GM23338 (cell line): ENCODE results near the gene ZNF853. TPM values are rescaled to one million over a fixed set of nuclear protein-coding genes. Genes with fewer than 3 reads are reported as not detected.

Source experiments
- ATAC-seq: fragments of 200-7000 bp; cut with Tn5 transposase; 3 replicates; pipeline ENCODE4 v1.9.1; 2020
- DNase-seq: peaks from one replicate; pipeline ENCODE4 v3.0.0-alpha.2; 2015; ENCODE audit warnings: low spot score
- H2AFZ ChIP-seq: fragments of 200-600 bp; sonication (generic); 2 replicates; pipeline ENCODE4 v1.8.0; 2016; ENCODE audit warnings: antibody characterized with exemption, mild to moderate bottlenecking, moderate library complexity
- H3F3A ChIP-seq: fragments of 200-600 bp; sonication (generic); replicated peaks from 2 replicates; pipeline ENCODE4 v1.8.0; 2017; ENCODE audit warnings: antibody characterized with exemption, mixed run types, low read depth
- H3K27ac ChIP-seq: fragments of 200-600 bp; sonication (generic); 2 replicates; pipeline ENCODE4 v1.6.1; 2016; ENCODE audit warnings: low read depth
- H3K27me3 ChIP-seq: fragments of 200-600 bp; sonication (generic); 2 replicates; pipeline ENCODE4 v1.8.0; 2016; ENCODE audit warnings: mild to moderate bottlenecking, mixed run types, moderate library complexity; ENCODE audit not compliant: insufficient read depth
- H3K36me3 ChIP-seq: fragments of 200-600 bp; sonication (generic); 2 replicates; pipeline ENCODE4 v1.8.0; 2016; ENCODE audit warnings: mild to moderate bottlenecking; ENCODE audit not compliant: insufficient read depth
- H3K4me1 ChIP-seq: fragments of 200-600 bp; sonication (generic); 2 replicates; pipeline ENCODE4 v1.8.0; 2016; ENCODE audit warnings: mild to moderate bottlenecking, moderate library complexity; ENCODE audit not compliant: insufficient read depth
- H3K4me2 ChIP-seq: fragments of 200-600 bp; sonication (generic); 2 replicates; pipeline ENCODE4 v1.7.1; 2017; ENCODE audit warnings: mixed run types
- H3K4me3 ChIP-seq: fragments of 200-600 bp; sonication (generic); 2 replicates; pipeline ENCODE4 v1.6.1; 2016; ENCODE audit warnings: mixed run types
- H3K79me2 ChIP-seq: fragments of 200-600 bp; sonication (generic); replicated peaks from 2 replicates; pipeline ENCODE4 v1.8.0; 2017; ENCODE audit warnings: mild to moderate bottlenecking; ENCODE audit not compliant: insufficient read depth
- H3K9me2 ChIP-seq: fragments of 200-600 bp; sonication (generic); 2 replicates; pipeline ENCODE4 v1.8.0; 2017; ENCODE audit not compliant: insufficient read depth
- H4K20me1 ChIP-seq: fragments of 200-600 bp; sonication (generic); replicated peaks from 2 replicates; pipeline ENCODE4 v1.8.0; 2017; ENCODE audit warnings: mild to moderate bottlenecking; ENCODE audit not compliant: insufficient read depth
- H3K27ac Mint-ChIP-seq: 2 replicates; pipeline ENCODE4 v1.8.0; 2020; ENCODE audit warnings: inconsistent platforms, mild to moderate bottlenecking, moderate library complexity, mixed read lengths
- H3K27me3 Mint-ChIP-seq: 3 replicates; pipeline ENCODE4 v1.8.0; 2022; ENCODE audit warnings: low read depth, mild to moderate bottlenecking, moderate library complexity, mixed read lengths, inconsistent platforms; ENCODE audit not compliant: insufficient read depth, poor library complexity
- H3K36me3 Mint-ChIP-seq: 3 replicates; pipeline ENCODE4 v1.8.0; 2021; ENCODE audit warnings: low read depth, mild to moderate bottlenecking, inconsistent platforms, moderate library complexity, mixed read lengths
- H3K4me1 Mint-ChIP-seq: 3 replicates; pipeline ENCODE4 v1.8.0; 2020; ENCODE audit warnings: mild to moderate bottlenecking, inconsistent platforms, mixed read lengths
- H3K4me3 Mint-ChIP-seq: 3 replicates; pipeline ENCODE4 v1.8.0; 2021; ENCODE audit warnings: moderate library complexity, mild to moderate bottlenecking, inconsistent platforms, mixed read lengths
- H3K9me3 Mint-ChIP-seq: 3 replicates; pipeline ENCODE4 v1.8.0; 2020; ENCODE audit warnings: moderate library complexity, mild to moderate bottlenecking, inconsistent platforms, mixed read lengths
- CREB1 ChIP-seq: fragments of 250-450 bp; sonication (Bioruptor Pico); IDR thresholded peaks from 2 replicates; pipeline ENCODE4 v1.5.0; 2020; ENCODE audit warnings: low read depth, mild to moderate bottlenecking, moderate library complexity
- EZH2 ChIP-seq: fragments of 200-600 bp; sonication (generic); IDR thresholded peaks from one replicate; pipeline ENCODE4 v1.8.0; 2017; ENCODE audit warnings: antibody characterized with exemption, mild to moderate bottlenecking, low read depth; ENCODE audit not compliant: unreplicated experiment
- EZH2phosphoT487 ChIP-seq: fragments of 200-600 bp; sonication (generic); IDR thresholded peaks from one replicate; pipeline ENCODE4 v1.8.1; 2018; ENCODE audit warnings: antibody characterized with exemption; ENCODE audit not compliant: unreplicated experiment
- JUNB ChIP-seq: IDR thresholded peaks from one replicate; pipeline ENCODE4 v1.6.1; 2016; ENCODE audit warnings: antibody characterized with exemption; ENCODE audit not compliant: unreplicated experiment
- NANOG ChIP-seq: IDR thresholded peaks from 2 replicates; pipeline ENCODE4 v1.6.1; 2016; ENCODE audit warnings: antibody characterized with exemption, borderline replicate concordance
- POLR2AphosphoS5 ChIP-seq: IDR thresholded peaks from 2 replicates; pipeline ENCODE4 v1.6.1; 2016; ENCODE audit warnings: antibody characterized with exemption, low read depth
- STAT1 ChIP-seq: IDR thresholded peaks from one replicate; pipeline ENCODE4 v1.6.1; 2016; ENCODE audit warnings: antibody characterized with exemption; ENCODE audit not compliant: unreplicated experiment
- ZNF114 ChIP-seq: fragments of 250-450 bp; sonication (Bioruptor Pico); IDR thresholded peaks from 2 replicates; pipeline ENCODE4 v1.5.0; 2020; ENCODE audit warnings: mild to moderate bottlenecking, moderate library complexity
- ZNF331 ChIP-seq: fragments of 250-450 bp; sonication (Bioruptor Pico); IDR thresholded peaks from 2 replicates; pipeline ENCODE4 v1.5.0; 2020; ENCODE audit warnings: low read depth, mild to moderate bottlenecking, moderate library complexity
- polyA plus RNA-seq: library from polyadenylated mRNA; unstranded; fragments of >200 nt; fragmentation: Nextera tagmentation; extraction: Ambion mirVana; gene quantifications from 2 replicates; pipeline ENCODE4 v1.2.1, GENCODE V29; 2016
- total RNA-seq: library from RNA; depleted of rRNA; stranded (reverse); fragments of >200 nt; shearing (Covaris generic); gene quantifications from 2 replicates; pipeline ENCODE4 v1.2.3, GENCODE V29; 2014
- TF ChIP-seq, protein P1 (sequence below), 2 experiments: fragments of 200-600 bp in 1 of 2; sonication (generic) in 1 of 2; conservative IDR thresholded peaks; 2 replicates each; pipeline versions ENCODE4 v1.5.1 to v1.6.1; 2016 to 2017; ENCODE audit warnings: antibody characterized with exemption in 2 of 2, low read depth in 2 of 2, mild to moderate bottlenecking in 2 of 2, moderate library complexity in 1 of 2
- TF ChIP-seq, protein P2 (sequence below): fragments of 250-450 bp; sonication (Bioruptor Pico); IDR thresholded peaks from 2 replicates; pipeline ENCODE4 v1.5.0; 2020; ENCODE audit warnings: mild to moderate bottlenecking, moderate library complexity
- TF ChIP-seq, protein P3 (sequence below): IDR thresholded peaks from one replicate; pipeline ENCODE4 v1.6.1; 2018; ENCODE audit warnings: antibody characterized with exemption; ENCODE audit not compliant: unreplicated experiment
- TF ChIP-seq, protein P4 (sequence below): IDR thresholded peaks from 2 replicates; pipeline ENCODE4 v1.6.1; 2016; ENCODE audit warnings: antibody characterized with exemption

The ZNF853 gene
- total and polyA plus RNA-seq, 2 experiments from 2014 or later: 0.32 to 8.9 TPM

GRCh38 chr7:6654113-6654841 is 38.9 kb downstream of the ZNF853 start:
- Histone ChIP-seq H3K27ac (no peak overlapping the region), H3K9me2 (no peaks in the 10 kb centered on the region), H3K27me3 (no peaks in the 10 kb centered on the region), H2AFZ (no peak overlapping the region), H3K4me2 (no peak overlapping the region), H3F3A (no peaks in the 10 kb centered on the region), H3K79me2 (no peaks in the 10 kb centered on the region), H3K36me3 (no peaks in the 10 kb centered on the region), H3K4me3 (no peak overlapping the region), H4K20me1 (no peaks in the 10 kb centered on the region; the same call in 1 of the 2 replicates), H3K4me1 (peaks cover 7% of the 10 kb centered on the region; the same call in 1 of the 2 replicates)
- no peak overlapping the region for H3K27ac Mint-ChIP-seq
- H3K36me3 Mint-ChIP-seq: peaks cover 27% of the 10 kb centered on the region
- peaks cover 7% of the 10 kb centered on the region for H3K27me3 Mint-ChIP-seq
- no peaks in the 10 kb centered on the region for H3K9me3 Mint-ChIP-seq
- ATAC-seq (peak; percentile 19; the same call in 2 of the 3 replicates), DNase-seq (no peak)
- H3K4me1 Mint-ChIP-seq: peaks cover 9% of the 10 kb centered on the region
- H3K4me3 Mint-ChIP-seq: no peak overlapping the region
- TF ChIP-seq, protein P1, sequence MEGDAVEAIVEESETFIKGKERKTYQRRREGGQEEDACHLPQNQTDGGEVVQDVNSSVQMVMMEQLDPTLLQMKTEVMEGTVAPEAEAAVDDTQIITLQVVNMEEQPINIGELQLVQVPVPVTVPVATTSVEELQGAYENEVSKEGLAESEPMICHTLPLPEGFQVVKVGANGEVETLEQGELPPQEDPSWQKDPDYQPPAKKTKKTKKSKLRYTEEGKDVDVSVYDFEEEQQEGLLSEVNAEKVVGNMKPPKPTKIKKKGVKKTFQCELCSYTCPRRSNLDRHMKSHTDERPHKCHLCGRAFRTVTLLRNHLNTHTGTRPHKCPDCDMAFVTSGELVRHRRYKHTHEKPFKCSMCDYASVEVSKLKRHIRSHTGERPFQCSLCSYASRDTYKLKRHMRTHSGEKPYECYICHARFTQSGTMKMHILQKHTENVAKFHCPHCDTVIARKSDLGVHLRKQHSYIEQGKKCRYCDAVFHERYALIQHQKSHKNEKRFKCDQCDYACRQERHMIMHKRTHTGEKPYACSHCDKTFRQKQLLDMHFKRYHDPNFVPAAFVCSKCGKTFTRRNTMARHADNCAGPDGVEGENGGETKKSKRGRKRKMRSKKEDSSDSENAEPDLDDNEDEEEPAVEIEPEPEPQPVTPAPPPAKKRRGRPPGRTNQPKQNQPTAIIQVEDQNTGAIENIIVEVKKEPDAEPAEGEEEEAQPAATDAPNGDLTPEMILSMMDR (conservative IDR thresholded peaks at IDR 0.05; ENCODE audit: low read depth in 2 of 2): no peak
- TF ChIP-seq EZH2phosphoT487: no peak
- no peak for TF ChIP-seq NANOG
- no peak for TF ChIP-seq ZNF331
- TF ChIP-seq ZNF114 (CRISPR knock-in tag): no peak
- TF ChIP-seq, protein P2, sequence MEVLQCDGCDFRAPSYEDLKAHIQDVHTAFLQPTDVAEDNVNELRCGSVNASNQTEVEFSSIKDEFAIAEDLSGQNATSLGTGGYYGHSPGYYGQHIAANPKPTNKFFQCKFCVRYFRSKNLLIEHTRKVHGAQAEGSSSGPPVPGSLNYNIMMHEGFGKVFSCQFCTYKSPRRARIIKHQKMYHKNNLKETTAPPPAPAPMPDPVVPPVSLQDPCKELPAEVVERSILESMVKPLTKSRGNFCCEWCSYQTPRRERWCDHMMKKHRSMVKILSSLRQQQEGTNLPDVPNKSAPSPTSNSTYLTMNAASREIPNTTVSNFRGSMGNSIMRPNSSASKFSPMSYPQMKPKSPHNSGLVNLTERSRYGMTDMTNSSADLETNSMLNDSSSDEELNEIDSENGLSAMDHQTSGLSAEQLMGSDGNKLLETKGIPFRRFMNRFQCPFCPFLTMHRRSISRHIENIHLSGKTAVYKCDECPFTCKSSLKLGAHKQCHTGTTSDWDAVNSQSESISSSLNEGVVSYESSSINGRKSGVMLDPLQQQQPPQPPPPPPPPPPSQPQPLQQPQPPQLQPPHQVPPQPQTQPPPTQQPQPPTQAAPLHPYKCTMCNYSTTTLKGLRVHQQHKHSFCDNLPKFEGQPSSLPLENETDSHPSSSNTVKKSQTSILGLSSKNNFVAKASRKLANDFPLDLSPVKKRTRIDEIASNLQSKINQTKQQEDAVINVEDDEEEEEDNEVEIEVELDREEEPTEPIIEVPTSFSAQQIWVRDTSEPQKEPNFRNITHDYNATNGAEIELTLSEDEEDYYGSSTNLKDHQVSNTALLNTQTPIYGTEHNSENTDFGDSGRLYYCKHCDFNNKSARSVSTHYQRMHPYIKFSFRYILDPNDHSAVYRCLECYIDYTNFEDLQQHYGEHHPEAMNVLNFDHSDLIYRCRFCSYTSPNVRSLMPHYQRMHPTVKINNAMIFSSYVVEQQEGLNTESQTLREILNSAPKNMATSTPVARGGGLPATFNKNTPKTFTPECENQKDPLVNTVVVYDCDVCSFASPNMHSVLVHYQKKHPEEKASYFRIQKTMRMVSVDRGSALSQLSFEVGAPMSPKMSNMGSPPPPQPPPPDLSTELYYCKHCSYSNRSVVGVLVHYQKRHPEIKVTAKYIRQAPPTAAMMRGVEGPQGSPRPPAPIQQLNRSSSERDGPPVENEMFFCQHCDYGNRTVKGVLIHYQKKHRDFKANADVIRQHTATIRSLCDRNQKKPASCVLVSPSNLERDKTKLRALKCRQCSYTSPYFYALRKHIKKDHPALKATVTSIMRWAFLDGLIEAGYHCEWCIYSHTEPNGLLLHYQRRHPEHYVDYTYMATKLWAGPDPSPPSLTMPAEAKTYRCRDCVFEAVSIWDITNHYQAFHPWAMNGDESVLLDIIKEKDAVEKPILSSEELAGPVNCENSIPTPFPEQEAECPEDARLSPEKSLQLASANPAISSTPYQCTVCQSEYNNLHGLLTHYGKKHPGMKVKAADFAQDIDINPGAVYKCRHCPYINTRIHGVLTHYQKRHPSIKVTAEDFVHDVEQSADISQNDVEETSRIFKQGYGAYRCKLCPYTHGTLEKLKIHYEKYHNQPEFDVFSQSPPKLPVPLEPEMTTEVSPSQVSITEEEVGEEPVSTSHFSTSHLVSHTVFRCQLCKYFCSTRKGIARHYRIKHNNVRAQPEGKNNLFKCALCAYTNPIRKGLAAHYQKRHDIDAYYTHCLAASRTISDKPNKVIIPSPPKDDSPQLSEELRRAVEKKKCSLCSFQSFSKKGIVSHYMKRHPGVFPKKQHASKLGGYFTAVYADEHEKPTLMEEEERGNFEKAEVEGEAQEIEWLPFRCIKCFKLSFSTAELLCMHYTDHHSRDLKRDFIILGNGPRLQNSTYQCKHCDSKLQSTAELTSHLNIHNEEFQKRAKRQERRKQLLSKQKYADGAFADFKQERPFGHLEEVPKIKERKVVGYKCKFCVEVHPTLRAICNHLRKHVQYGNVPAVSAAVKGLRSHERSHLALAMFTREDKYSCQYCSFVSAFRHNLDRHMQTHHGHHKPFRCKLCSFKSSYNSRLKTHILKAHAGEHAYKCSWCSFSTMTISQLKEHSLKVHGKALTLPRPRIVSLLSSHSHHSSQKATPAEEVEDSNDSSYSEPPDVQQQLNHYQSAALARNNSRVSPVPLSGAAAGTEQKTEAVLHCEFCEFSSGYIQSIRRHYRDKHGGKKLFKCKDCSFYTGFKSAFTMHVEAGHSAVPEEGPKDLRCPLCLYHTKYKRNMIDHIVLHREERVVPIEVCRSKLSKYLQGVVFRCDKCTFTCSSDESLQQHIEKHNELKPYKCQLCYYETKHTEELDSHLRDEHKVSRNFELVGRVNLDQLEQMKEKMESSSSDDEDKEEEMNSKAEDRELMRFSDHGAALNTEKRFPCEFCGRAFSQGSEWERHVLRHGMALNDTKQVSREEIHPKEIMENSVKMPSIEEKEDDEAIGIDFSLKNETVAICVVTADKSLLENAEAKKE: no peak
- TF ChIP-seq EZH2: no peak
- TF ChIP-seq CREB1 (CRISPR knock-in tag): no peak
- TF ChIP-seq JUNB: no peak
- TF ChIP-seq, protein P3, sequence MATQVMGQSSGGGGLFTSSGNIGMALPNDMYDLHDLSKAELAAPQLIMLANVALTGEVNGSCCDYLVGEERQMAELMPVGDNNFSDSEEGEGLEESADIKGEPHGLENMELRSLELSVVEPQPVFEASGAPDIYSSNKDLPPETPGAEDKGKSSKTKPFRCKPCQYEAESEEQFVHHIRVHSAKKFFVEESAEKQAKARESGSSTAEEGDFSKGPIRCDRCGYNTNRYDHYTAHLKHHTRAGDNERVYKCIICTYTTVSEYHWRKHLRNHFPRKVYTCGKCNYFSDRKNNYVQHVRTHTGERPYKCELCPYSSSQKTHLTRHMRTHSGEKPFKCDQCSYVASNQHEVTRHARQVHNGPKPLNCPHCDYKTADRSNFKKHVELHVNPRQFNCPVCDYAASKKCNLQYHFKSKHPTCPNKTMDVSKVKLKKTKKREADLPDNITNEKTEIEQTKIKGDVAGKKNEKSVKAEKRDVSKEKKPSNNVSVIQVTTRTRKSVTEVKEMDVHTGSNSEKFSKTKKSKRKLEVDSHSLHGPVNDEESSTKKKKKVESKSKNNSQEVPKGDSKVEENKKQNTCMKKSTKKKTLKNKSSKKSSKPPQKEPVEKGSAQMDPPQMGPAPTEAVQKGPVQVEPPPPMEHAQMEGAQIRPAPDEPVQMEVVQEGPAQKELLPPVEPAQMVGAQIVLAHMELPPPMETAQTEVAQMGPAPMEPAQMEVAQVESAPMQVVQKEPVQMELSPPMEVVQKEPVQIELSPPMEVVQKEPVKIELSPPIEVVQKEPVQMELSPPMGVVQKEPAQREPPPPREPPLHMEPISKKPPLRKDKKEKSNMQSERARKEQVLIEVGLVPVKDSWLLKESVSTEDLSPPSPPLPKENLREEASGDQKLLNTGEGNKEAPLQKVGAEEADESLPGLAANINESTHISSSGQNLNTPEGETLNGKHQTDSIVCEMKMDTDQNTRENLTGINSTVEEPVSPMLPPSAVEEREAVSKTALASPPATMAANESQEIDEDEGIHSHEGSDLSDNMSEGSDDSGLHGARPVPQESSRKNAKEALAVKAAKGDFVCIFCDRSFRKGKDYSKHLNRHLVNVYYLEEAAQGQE: no peak
- TF ChIP-seq POLR2AphosphoS5: no peak
- TF ChIP-seq STAT1: no peak
- TF ChIP-seq, protein P4, sequence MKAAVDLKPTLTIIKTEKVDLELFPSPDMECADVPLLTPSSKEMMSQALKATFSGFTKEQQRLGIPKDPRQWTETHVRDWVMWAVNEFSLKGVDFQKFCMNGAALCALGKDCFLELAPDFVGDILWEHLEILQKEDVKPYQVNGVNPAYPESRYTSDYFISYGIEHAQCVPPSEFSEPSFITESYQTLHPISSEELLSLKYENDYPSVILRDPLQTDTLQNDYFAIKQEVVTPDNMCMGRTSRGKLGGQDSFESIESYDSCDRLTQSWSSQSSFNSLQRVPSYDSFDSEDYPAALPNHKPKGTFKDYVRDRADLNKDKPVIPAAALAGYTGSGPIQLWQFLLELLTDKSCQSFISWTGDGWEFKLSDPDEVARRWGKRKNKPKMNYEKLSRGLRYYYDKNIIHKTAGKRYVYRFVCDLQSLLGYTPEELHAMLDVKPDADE: no peak
